Measurements from ENCODE around the gene SART3. TPM values are rescaled to one million over a fixed set of nuclear protein-coding genes. Genes with fewer than 3 reads are reported as not detected.

The SART3 gene
- polyA plus RNA-seq, 1 donor (not counting 4 experiments of a cell fraction or from before 2014, with no cell fraction given), result 19.0 TPM

DNA sequence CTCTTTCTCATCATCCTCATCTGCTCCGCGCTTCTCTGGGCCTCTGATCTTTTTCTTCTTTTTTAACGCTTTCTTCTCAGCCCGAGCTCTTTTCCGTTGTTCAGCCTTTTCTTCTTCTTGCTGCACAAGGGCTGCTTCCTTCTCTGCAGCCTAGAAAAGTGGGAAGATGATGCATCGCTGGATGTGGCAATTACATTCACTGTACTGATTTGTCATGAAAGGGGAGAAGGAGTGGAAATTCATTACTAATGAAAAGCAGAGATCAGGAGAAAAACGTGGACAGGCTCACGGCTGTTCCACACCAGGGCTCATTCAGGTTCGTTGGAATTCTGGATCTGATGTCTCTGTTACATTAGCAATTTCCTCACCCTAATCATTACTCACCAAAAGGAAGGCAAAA lies 30.8 kb downstream of the SART3 start:
- TF ChIP-seq, protein P1, sequence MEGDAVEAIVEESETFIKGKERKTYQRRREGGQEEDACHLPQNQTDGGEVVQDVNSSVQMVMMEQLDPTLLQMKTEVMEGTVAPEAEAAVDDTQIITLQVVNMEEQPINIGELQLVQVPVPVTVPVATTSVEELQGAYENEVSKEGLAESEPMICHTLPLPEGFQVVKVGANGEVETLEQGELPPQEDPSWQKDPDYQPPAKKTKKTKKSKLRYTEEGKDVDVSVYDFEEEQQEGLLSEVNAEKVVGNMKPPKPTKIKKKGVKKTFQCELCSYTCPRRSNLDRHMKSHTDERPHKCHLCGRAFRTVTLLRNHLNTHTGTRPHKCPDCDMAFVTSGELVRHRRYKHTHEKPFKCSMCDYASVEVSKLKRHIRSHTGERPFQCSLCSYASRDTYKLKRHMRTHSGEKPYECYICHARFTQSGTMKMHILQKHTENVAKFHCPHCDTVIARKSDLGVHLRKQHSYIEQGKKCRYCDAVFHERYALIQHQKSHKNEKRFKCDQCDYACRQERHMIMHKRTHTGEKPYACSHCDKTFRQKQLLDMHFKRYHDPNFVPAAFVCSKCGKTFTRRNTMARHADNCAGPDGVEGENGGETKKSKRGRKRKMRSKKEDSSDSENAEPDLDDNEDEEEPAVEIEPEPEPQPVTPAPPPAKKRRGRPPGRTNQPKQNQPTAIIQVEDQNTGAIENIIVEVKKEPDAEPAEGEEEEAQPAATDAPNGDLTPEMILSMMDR (optimal IDR thresholded peaks at IDR 0.05 in 1 of 3, IDR thresholded peaks at IDR 0.05 in 1 of 3, conservative IDR thresholded peaks at IDR 0.05 in 1 of 3; ENCODE audit: extremely low read depth in 1 of 3, insufficient read depth in 2 of 3, low read length in 3 of 3), result no peak
- TF ChIP-seq EZH2 (IDR thresholded peaks at IDR 0.05; ENCODE audit: low read length), result no peak
- H3K79me2 ChIP-seq (ENCODE audit: control insufficient read depth, insufficient read depth, low read length), result peaks cover 2% of the 10 kb centered on the region
- no peaks in the 10 kb centered on the region for H3K9me3 ChIP-seq (ENCODE audit: control insufficient read depth, low read depth, low read length)
- FAIRE-seq (no peak), DNase-seq (ENCODE audit: low read depth, low spot score) (no peak)
- H3K36me3 ChIP-seq (ENCODE audit: control insufficient read depth in 2 of 2, extremely low read depth in 1 of 2, insufficient read depth in 2 of 2, low read length in 2 of 2), result peaks cover 40 to 54% of the 10 kb centered on the region in 2 experiments
- no peak overlapping the region for H3K4me2 ChIP-seq (ENCODE audit: control insufficient read depth, extremely low read depth, insufficient read depth, low read depth, low read length)
- no peak overlapping the region for H3K4me3 ChIP-seq (ENCODE audit: control insufficient read depth in 2 of 3, extremely low read depth in 1 of 3, insufficient read depth in 2 of 3, low read depth in 1 of 3, low read length in 3 of 3)
- no peak overlapping the region for H3K27ac ChIP-seq (ENCODE audit: control insufficient read depth, insufficient read depth, low read length)
- H3K27me3 ChIP-seq (ENCODE audit: control insufficient read depth, extremely low read depth, insufficient read depth, low read length), result no peaks in the 10 kb centered on the region
- no peak overlapping the region for H2AFZ ChIP-seq (ENCODE audit: control insufficient read depth, low read length)
- dilution Hi-C loops (cut with MboI; ENCODE audit: extremely low pct_ligation_motif_present, low sequenced_read_pairs), result no loop called here
- H3K9ac ChIP-seq (ENCODE audit: control insufficient read depth, extremely low read depth, insufficient read depth, low read length), result no peak overlapping the region
- no peaks in the 10 kb centered on the region for H3K9me1 ChIP-seq (ENCODE audit: control insufficient read depth, extremely low read depth, insufficient read depth, low read length)
- H4K20me1 ChIP-seq (ENCODE audit: control insufficient read depth, extremely low read depth, insufficient read depth, low read length), result no peaks in the 10 kb centered on the region
- no peaks in the 10 kb centered on the region for H3K4me1 ChIP-seq (ENCODE audit: control insufficient read depth, extremely low read depth, insufficient read depth, low read length)

- FAIRE-seq (no peak), DNase-seq (ENCODE audit: low read depth, low spot score) (no peak)
- Histone ChIP-seq H3K9me1 (ENCODE audit: control insufficient read depth, extremely low read depth, insufficient read depth, low read length) (no peaks in the 10 kb centered on the region), H3K4me2 (ENCODE audit: control insufficient read depth, extremely low read depth, insufficient read depth, low read depth, low read length) (no peak overlapping the region), H3K27me3 (ENCODE audit: control insufficient read depth, extremely low read depth, insufficient read depth, low read length) (no peaks in the 10 kb centered on the region), H3K27ac (ENCODE audit: control insufficient read depth, insufficient read depth, low read length) (no peak overlapping the region), H2AFZ (ENCODE audit: control insufficient read depth, low read length) (no peak overlapping the region), H3K4me3 (ENCODE audit: control insufficient read depth in 2 of 3, extremely low read depth in 1 of 3, insufficient read depth in 2 of 3, low read depth in 1 of 3, low read length in 3 of 3) (no peak overlapping the region), H3K79me2 (ENCODE audit: control insufficient read depth, insufficient read depth, low read length) (peaks cover 2% of the 10 kb centered on the region), H3K4me1 (ENCODE audit: control insufficient read depth, extremely low read depth, insufficient read depth, low read length) (no peaks in the 10 kb centered on the region), H3K9ac (ENCODE audit: control insufficient read depth, extremely low read depth, insufficient read depth, low read length) (no peak overlapping the region), H4K20me1 (ENCODE audit: control insufficient read depth, extremely low read depth, insufficient read depth, low read length) (no peaks in the 10 kb centered on the region), H3K36me3 (ENCODE audit: control insufficient read depth in 2 of 2, extremely low read depth in 1 of 2, insufficient read depth in 2 of 2, low read length in 2 of 2) (peaks cover 53 to 64% of the 10 kb centered on the region in 2 experiments), H3K9me3 (ENCODE audit: control insufficient read depth, low read depth, low read length) (no peaks in the 10 kb centered on the region)
- no peak for TF ChIP-seq EZH2 (IDR thresholded peaks at IDR 0.05; ENCODE audit: low read length)
- TF ChIP-seq, protein P1 (optimal IDR thresholded peaks at IDR 0.05 in 1 of 3, IDR thresholded peaks at IDR 0.05 in 1 of 3, conservative IDR thresholded peaks at IDR 0.05 in 1 of 3; ENCODE audit: extremely low read depth in 1 of 3, insufficient read depth in 2 of 3, low read length in 3 of 3), result no peak
- dilution Hi-C loops (cut with MboI; ENCODE audit: extremely low pct_ligation_motif_present, low sequenced_read_pairs), result no loop called here
Measured at GRCh38 chr12:108527166-108527496, 33.8 kb downstream of the SART3 start.
